ENCODE results near the gene HDAC4.

HDAC4 gene

DNA sequence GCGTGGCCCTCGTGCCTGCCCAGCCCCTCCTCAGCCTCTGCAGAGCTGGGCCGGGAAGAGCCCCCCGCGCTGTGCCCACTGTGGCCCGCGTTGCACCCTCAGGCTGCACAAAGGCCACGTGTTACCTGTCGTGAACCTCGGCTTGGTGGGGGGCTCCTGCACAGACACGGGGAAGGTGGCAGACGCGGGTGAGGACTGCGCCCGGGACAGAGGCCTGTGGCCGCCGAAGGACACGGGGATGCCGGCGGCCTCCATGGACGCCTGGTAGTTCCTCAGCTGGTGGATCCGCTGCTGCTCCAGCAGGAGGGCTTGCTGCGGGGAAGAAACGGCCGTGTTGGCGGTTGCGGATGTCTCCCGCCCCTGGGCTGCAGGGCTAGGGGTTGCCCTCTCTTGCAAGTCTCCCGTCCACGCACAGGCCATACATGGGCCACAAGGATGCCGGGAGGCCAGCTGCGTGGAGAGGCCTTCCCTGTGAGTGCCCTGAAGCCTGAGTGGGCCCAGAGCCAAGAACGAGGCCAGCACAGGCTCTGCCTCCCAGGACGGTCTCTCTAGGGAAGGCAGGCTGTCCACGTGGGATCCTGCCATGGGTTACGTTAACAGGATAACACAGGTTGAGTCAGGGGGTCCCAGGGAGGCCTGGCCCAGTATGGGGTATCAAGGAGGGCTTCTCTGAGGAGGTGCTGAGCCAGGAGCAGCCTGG lies 289.3 kb downstream of the HDAC4 start:
- no peak for DNase-seq

GRCh38 chr2:239110595-239111048 lies 290.2 kb downstream of the HDAC4 start:
- DNase-seq: no peak

DNA sequence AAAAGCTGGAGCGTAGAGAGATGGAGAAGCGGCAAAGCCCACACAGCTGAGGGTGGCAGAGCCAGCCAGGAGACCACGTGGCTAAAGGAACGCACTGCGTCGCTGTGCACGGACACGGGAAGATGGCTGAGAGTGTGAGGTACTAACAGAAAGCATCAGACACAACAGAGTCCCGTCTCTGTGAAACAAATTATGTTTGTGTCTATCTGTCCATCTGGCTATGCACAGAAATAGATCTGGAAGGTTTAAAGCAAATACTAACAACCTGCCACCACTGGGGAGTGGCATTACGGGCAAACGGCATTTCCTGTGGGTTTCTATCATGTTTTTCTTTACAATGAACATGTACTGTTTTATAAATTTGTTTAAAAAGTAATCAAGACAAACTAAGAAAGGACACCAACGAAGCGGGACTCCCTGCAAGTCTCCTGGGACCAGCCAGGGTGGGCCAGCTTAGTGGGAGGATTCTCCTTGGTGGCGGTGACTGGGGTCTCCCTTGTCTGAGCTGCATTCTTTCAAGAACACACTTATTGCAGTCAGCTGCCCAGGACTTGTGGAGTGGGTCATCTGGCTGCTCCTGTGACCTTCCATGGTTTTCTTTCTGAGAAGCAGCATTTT lies 290.8 kb downstream of the HDAC4 start:
- no peak for DNase-seq

DNA sequence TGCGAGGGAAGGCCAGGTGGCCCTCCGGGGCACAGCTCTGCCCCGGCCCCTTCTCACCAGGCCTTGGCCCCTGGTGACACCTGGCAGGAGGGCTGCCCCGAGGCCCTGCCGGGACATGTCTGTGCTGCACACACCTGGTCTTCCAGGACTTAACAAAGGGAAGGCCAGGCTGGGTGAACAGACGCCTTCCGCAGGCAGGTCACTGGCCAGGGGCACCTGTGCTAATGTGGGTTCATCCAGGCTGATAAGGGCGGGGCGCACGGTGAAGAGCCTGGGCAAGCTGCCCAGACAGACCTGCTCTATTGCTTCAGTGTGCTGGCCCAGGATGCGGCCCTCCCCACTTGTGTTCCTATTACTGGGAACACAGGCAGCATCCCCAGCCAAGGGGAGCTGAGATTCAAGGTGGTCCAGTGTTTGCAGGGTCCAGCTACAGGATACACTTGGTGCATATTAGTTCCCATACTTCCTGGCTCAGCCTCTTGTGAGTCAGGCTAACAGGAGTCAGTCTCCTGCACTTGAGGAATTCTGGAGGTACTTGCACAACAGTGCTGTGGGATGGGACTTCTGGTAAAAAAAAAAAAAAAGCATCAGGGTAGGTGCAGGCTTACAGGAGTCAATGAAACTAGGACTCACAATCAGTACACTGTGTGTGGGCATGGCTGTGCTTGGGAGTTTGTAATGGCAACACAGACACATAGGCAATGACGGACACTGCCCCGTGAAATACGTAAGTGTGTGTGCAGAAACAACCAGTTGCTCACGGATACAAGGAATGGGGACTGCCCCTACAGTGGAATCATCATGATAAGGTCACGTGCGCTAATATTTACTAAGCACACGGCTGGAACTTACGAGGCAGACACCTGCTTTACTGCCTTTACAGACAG lies 291.5 kb downstream of the HDAC4 start:
- no peak for DNase-seq

- no peak for DNase-seq
Measured at GRCh38 chr2:239108459-239108858, 292.4 kb downstream of the HDAC4 start.

DNA sequence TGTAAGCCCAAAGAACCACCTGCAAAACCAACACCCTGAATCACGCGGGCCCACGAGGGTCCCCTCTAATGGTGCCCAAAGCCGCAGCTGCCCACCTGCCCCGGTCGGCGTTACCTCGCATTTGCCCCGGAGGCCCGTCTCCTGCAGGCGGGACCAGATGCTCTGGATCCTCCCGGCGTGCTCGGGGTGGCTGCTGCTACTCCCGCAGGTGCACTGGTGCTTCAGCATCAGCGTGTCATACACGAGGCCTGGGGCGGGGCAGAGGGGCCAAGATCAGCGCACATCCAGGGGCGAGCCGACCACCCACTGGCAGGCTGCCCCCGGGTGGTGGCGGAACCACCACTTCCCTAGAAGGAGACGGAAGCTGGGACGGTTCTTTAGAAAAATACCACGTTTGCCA lies 292.9 kb downstream of the HDAC4 start:
- DNase-seq: no peak

GRCh38 chr2:239106966-239107365 lies 293.9 kb downstream of the HDAC4 start:
- DNase-seq: no peak

GRCh38 chr2:239106314-239106908 lies 294.4 kb downstream of the HDAC4 start:
- peak; percentile 12 for DNase-seq

DNA sequence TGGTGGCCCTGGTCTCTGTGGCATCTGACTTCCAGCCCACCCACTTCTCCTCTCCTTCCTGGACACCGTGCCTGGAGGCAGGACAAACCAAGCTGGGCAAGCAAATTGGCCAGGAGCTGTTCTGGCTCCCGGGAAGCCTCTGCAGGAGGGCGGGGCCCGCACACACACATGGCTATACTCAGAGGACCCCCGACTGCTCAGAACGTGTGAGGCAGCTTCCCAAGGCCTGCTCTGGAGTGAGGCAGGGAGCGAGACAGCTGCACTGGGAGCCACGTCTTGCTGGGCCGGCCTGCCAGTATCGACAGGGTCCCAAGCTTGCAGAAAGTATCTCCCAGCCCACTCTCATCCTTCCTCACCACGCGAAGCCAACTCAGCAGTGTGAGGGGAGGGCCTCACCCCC lies 295.6 kb downstream of the HDAC4 start:
- no peak for DNase-seq

- no peak for DNase-seq
Measured at GRCh38 chr2:239104800-239105199, 296.0 kb downstream of the HDAC4 start.

DNA sequence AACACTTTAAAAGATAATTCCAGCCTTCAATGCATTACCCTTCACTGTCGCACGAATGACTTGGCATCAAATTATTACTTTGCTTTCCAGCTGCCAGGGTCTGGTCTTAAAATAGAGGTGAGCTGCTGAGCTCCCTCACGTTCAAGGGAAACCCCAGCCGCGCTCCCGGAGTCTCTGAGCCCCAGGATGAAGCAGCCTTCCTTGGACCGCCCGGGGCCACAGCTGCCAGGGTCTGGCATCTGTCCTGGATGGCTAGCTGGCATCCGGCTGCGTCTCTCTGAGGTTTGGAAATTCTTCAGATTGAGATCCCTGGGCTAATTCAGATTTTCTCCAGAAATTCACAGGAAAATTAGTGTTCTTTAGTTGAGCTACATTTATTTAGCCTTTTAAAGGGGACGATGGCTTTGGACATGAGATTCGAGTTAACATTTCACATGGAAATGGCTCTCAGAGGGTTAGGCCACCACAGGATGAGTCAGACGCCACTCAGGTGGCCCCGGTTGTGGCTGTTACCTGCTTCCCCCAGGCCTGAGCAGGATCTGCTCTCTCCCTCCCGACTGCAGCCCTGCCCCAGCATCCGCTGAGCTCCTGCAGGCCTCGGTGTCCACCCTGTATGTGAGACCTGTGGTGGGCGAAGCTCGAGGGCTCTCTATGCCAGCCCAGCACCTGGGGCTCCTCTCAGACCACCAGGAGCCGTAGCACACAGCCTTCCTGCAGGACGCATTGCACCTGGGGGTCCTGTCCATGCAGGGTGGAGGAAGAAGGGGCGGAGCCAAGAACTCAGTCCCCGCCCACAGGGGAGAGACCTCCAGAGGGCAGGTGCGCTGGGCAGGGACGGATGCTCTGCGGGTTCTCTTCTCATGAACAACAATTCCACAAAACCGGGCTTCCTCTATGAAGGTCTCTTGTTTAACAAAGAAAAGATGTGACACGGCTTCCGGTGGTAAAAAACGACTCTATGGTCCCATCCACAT lies 297.4 kb downstream of the HDAC4 start:
- no peak for DNase-seq

- no peak for DNase-seq
Measured at GRCh38 chr2:239102266-239102665, 298.6 kb downstream of the HDAC4 start.

DNA sequence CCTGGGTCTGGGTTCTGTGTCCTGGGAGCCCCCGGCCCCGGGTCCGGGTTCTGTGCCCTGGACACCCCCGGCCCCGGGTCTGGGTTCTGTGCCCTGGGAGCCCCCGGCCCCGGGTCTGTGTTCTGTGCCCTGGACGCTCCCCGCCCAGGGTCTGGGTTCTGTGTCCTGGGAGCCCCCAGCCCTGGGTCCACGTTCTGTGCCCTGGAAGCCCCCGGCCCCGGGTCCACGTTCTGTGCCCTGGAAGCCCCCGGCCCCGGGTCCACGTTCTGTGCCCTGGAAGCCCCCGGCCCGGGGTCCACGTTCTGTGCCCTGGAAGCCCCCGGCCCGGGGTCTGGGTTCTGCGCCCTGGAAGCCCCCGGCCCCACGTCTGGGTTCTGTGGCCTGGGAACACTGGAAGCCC lies 299.0 kb downstream of the HDAC4 start:
- no peak for DNase-seq

GRCh38 chr2:239101071-239101470 lies 299.7 kb downstream of the HDAC4 start:
- no peak for DNase-seq

DNA sequence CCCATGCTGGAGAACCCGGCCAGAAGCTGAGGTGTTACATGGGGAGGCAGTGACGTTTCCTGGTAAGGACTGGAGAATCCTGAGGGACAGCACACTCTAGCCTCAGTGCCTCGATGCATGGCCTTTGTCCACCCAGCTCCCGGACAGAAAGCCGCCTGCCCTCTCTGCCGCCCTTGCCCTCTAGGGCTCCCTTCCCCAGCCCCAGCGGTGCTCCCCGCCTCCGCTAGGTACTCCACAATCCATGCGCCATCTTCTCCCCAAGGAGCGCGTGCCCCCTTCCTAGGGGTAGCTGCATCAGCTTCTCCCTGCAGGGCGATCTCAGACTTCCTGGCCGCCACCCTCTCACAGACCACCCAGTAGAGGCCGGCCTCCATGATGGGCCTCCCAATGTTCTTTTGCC lies 301.3 kb downstream of the HDAC4 start:
- DNase-seq: no peak

GRCh38 chr2:239098288-239098970 lies 302.4 kb downstream of the HDAC4 start:
- no peak for DNase-seq

GRCh38 chr2:239097428-239097696 lies 303.5 kb downstream of the HDAC4 start:
- no peak for DNase-seq

- no peak for DNase-seq
Measured at GRCh38 chr2:239096676-239097427, 304.0 kb downstream of the HDAC4 start.

DNA sequence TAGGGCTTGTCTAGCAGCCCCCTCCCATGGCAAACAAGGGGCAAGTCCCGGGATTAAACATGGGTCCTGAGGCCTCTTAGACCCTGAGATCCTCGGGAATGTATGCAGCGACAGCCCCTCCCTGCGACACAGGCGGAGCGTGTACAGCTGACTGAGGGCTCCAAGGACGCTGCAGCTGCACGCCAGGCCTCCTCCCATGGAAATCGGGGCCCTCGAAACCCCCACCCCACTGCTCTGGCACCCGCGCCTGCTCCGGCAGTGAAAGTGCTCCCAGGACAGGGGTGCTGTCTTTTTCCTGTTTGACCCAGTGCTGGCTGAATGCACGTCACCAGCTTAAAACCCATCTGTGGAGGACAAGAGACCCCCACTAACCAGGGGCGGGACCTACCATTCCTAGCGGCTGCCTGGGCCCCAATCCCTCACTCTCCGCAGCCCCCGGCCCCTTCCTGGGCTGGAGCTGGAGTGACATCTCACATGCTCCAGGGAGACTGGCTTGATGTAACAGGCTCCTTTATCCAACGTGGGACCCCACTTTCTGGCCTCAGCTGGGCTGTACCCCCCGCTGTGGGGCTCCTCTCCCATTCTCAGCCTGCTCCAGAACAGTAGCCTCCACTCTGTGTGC lies 305.2 kb downstream of the HDAC4 start:
- no peak for DNase-seq

GRCh38 chr2:239094867-239095266 lies 306.0 kb downstream of the HDAC4 start:
- DNase-seq: no peak

DNA sequence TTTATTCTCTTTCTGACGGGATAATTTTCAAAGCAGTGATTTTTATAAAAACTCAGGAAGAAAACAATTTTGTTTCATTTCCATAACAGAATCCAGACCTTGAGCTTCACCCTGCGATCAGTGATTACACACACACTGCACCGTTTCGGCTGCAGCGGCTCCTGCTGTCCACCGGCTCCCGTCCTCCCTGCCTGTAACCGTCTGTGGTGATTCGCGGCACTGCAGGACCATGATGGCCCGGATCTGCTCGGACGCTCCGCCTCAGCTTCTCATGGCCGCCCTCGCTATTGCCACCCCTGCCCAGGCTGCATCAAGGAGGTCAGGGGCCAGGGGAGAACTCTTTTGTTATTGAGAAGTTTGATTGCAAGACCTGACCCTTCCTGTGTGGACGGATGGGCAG lies 306.9 kb downstream of the HDAC4 start:
- no peak for DNase-seq

All from RPMI8226 (cell line).